ENCODE measurements around the gene STK32C. TPM values are rescaled to one million over a fixed set of nuclear protein-coding genes. Genes with fewer than 3 reads are reported as not detected.

STK32C gene
- total and polyA plus RNA-seq, 10 of the 15 experiments (the other 5 are each of a cell fraction or from before 2014, with no cell fraction given), result 1.5 to 18.1 (median 6.4) TPM

DNA sequence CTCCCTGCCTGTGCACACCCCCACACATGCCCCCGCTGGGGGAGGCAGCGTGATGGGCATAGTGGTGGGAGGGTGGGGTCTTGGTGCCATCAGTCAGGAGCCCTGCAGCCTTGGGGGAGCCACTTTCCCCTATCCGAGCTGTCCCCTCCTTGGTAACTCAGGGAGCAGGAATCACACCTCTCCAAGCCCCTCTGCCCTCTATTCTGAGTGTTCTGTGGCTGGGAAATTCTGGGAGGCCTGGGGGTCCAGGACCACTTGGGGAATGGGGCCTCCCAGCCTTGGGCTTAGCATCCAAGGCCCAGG is 109.7 kb downstream of the STK32C start (continued):
- TF ChIP-seq, protein P1, sequence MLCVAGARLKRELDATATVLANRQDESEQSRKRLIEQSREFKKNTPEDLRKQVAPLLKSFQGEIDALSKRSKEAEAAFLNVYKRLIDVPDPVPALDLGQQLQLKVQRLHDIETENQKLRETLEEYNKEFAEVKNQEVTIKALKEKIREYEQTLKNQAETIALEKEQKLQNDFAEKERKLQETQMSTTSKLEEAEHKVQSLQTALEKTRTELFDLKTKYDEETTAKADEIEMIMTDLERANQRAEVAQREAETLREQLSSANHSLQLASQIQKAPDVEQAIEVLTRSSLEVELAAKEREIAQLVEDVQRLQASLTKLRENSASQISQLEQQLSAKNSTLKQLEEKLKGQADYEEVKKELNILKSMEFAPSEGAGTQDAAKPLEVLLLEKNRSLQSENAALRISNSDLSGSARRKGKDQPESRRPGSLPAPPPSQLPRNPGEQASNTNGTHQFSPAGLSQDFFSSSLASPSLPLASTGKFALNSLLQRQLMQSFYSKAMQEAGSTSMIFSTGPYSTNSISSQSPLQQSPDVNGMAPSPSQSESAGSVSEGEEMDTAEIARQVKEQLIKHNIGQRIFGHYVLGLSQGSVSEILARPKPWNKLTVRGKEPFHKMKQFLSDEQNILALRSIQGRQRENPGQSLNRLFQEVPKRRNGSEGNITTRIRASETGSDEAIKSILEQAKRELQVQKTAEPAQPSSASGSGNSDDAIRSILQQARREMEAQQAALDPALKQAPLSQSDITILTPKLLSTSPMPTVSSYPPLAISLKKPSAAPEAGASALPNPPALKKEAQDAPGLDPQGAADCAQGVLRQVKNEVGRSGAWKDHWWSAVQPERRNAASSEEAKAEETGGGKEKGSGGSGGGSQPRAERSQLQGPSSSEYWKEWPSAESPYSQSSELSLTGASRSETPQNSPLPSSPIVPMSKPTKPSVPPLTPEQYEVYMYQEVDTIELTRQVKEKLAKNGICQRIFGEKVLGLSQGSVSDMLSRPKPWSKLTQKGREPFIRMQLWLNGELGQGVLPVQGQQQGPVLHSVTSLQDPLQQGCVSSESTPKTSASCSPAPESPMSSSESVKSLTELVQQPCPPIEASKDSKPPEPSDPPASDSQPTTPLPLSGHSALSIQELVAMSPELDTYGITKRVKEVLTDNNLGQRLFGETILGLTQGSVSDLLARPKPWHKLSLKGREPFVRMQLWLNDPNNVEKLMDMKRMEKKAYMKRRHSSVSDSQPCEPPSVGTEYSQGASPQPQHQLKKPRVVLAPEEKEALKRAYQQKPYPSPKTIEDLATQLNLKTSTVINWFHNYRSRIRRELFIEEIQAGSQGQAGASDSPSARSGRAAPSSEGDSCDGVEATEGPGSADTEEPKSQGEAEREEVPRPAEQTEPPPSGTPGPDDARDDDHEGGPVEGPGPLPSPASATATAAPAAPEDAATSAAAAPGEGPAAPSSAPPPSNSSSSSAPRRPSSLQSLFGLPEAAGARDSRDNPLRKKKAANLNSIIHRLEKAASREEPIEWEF (IDR thresholded peaks at IDR 0.05; ENCODE audit: insufficient replicate concordance, low read depth, low read length), result no peak
- TF ChIP-seq CBFB (IDR thresholded peaks at IDR 0.05; ENCODE audit: low read depth), result no peak
- TF ChIP-seq, protein P2, sequence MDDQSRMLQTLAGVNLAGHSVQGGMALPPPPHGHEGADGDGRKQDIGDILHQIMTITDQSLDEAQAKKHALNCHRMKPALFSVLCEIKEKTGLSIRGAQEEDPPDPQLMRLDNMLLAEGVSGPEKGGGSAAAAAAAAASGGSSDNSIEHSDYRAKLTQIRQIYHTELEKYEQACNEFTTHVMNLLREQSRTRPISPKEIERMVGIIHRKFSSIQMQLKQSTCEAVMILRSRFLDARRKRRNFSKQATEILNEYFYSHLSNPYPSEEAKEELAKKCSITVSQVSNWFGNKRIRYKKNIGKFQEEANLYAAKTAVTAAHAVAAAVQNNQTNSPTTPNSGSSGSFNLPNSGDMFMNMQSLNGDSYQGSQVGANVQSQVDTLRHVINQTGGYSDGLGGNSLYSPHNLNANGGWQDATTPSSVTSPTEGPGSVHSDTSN (IDR thresholded peaks at IDR 0.05; ENCODE audit: insufficient replicate concordance, low read depth, low read length), result no peak
- TF ChIP-seq NBN (IDR thresholded peaks at IDR 0.05), result no peak
- TF ChIP-seq, protein P3, sequence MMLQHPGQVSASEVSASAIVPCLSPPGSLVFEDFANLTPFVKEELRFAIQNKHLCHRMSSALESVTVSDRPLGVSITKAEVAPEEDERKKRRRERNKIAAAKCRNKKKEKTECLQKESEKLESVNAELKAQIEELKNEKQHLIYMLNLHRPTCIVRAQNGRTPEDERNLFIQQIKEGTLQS (IDR thresholded peaks at IDR 0.05; ENCODE audit: borderline replicate concordance, extremely low read depth, low read depth, low read length), result no peak
- TF ChIP-seq SREBF1 (IDR thresholded peaks at IDR 0.05; ENCODE audit: low read length), result no peak
- TF ChIP-seq, protein P4, sequence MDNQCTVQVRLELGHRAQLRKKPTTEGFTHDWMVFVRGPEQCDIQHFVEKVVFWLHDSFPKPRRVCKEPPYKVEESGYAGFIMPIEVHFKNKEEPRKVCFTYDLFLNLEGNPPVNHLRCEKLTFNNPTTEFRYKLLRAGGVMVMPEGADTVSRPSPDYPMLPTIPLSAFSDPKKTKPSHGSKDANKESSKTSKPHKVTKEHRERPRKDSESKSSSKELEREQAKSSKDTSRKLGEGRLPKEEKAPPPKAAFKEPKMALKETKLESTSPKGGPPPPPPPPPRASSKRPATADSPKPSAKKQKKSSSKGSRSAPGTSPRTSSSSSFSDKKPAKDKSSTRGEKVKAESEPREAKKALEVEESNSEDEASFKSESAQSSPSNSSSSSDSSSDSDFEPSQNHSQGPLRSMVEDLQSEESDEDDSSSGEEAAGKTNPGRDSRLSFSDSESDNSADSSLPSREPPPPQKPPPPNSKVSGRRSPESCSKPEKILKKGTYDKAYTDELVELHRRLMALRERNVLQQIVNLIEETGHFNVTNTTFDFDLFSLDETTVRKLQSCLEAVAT (IDR thresholded peaks at IDR 0.05), result no peak
- no peak for TF ChIP-seq PAX5 (IDR thresholded peaks at IDR 0.05; ENCODE audit: borderline replicate concordance, low read depth, low read length)
- TF ChIP-seq NFIC (IDR thresholded peaks at IDR 0.05; ENCODE audit: low read depth, low read length), result no peak
- TF ChIP-seq, protein P5, sequence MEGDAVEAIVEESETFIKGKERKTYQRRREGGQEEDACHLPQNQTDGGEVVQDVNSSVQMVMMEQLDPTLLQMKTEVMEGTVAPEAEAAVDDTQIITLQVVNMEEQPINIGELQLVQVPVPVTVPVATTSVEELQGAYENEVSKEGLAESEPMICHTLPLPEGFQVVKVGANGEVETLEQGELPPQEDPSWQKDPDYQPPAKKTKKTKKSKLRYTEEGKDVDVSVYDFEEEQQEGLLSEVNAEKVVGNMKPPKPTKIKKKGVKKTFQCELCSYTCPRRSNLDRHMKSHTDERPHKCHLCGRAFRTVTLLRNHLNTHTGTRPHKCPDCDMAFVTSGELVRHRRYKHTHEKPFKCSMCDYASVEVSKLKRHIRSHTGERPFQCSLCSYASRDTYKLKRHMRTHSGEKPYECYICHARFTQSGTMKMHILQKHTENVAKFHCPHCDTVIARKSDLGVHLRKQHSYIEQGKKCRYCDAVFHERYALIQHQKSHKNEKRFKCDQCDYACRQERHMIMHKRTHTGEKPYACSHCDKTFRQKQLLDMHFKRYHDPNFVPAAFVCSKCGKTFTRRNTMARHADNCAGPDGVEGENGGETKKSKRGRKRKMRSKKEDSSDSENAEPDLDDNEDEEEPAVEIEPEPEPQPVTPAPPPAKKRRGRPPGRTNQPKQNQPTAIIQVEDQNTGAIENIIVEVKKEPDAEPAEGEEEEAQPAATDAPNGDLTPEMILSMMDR (IDR thresholded peaks at IDR 0.05 in 2 of 3, conservative IDR thresholded peaks at IDR 0.05 in 1 of 3; ENCODE audit: control insufficient read depth in 2 of 3, extremely low read depth in 1 of 3, insufficient read depth in 1 of 3, low read depth in 3 of 3, low read length in 3 of 3), result no peak

Measured in GM12878 (cell line).